HepG2 (cell line): ENCODE measurements around the gene PHF14. TPM values are rescaled to one million over a fixed set of nuclear protein-coding genes. Genes with fewer than 3 reads are reported as not detected.

Experiments used
- ATAC-seq: fragments of 200-7000 bp; cut with Tn5 transposase; 3 replicates; pipeline ENCODE4 v1.9.1; 2020; ENCODE audit warnings: mild to moderate bottlenecking, moderate library complexity
- BruUV-seq: library from RNA; stranded (reverse); fragments of 400-500 nt; replicated peaks from 2 replicates; lab custom pipeline; 2021; lab: Mats Ljungman, UMichigan
- CTCF ChIA-PET: fragments of 300-600 bp; formaldehyde crosslinking; extraction: SDS; loops from one replicate; lab custom pipeline; 2021; ENCODE audit warnings: low total read pairs, inconsistent platforms, low intra/inter-chr PET ratio; lab: Yijun Ruan, JAX
- POLR2A ChIA-PET: fragments of 350-600 bp; sonication (Branson Sonifier 250); formaldehyde crosslinking; loops from one replicate; lab custom pipeline; 2020; ENCODE audit warnings: antibody characterized with exemption, inconsistent platforms; lab: Yijun Ruan, JAX
- DNase-seq: peaks from one replicate; pipeline ENCODE4 v3.0.0-alpha.2; 2015; ENCODE audit warnings: low spot score
- FAIRE-seq: peaks from 3 replicates; lab custom pipeline; 2011; peaks lifted over from hg19 to GRCh38; lab: Jason Lieb, UNC
- H2AFZ ChIP-seq: one replicate; pipeline ENCODE4 v1.6.1; 2011; ENCODE audit warnings: low read length, inconsistent platforms
- H3K27ac ChIP-seq: fragments of 300-600 bp; 3 replicates; pipeline ENCODE4 v1.8.0; 2011; ENCODE audit warnings: mixed run types, mild to moderate bottlenecking, mixed read lengths, low read length, inconsistent platforms; ENCODE audit not compliant: insufficient read depth; ENCODE audit errors: extremely low read length
- H3K27me3 ChIP-seq, 2 experiments: fragments of 200-600 bp in 1 of 2; 2 replicates in 1 of 2; 3 replicates in 1 of 2; pipeline versions ENCODE4 v1.6.0 to v1.8.0; 2011; ENCODE audit warnings: low read length in 2 of 2, mild to moderate bottlenecking in 2 of 2, moderate library complexity in 2 of 2, inconsistent platforms in 1 of 2; ENCODE audit not compliant: insufficient read depth in 2 of 2, control insufficient read depth in 1 of 2
- H3K36me3 ChIP-seq, 2 experiments: fragments of 200-600 bp in 1 of 2; replicated peaks in 1 of 2; 2 replicates in 1 of 2; 3 replicates in 1 of 2; pipeline versions ENCODE4 v1.5.1 to v1.8.0; 2011; ENCODE audit warnings: low read length in 2 of 2, inconsistent platforms in 1 of 2; ENCODE audit not compliant: insufficient read depth in 2 of 2, control insufficient read depth in 1 of 2
- H3K4me1 ChIP-seq: 2 replicates; pipeline ENCODE4 v1.5.1; 2012; ENCODE audit warnings: low read length, inconsistent platforms; ENCODE audit not compliant: insufficient read depth
- H3K4me2 ChIP-seq: 2 replicates; pipeline ENCODE4 v1.6.0; 2011; ENCODE audit warnings: low read depth, low read length, inconsistent platforms
- H3K4me3 ChIP-seq, 3 experiments: fragments of 200-600 bp in 1 of 3; sonication (generic), shearing (Covaris generic) in 1 of 3; replicated peaks in 1 of 3; 2 replicates each; pipeline ENCODE4 v1.5.1; 2011 to 2016; ENCODE audit warnings: low read length in 3 of 3, inconsistent platforms in 2 of 3, low read depth in 2 of 3, mild to moderate bottlenecking in 2 of 3, control low read depth in 1 of 3, mixed read lengths in 1 of 3; ENCODE audit not compliant: insufficient read depth in 1 of 3
- H3K79me2 ChIP-seq: one replicate; pipeline ENCODE4 v1.6.1; 2011; ENCODE audit warnings: low read length, inconsistent platforms; ENCODE audit not compliant: insufficient read depth
- H3K9ac ChIP-seq: 2 replicates; pipeline ENCODE4 v1.6.0; 2011; ENCODE audit warnings: mild to moderate bottlenecking, low read depth, low read length, inconsistent platforms; ENCODE audit not compliant: insufficient read depth
- H3K9me3 ChIP-seq: 2 replicates; pipeline ENCODE4 v1.5.1; 2012; ENCODE audit warnings: mild to moderate bottlenecking, low read length
- H4K20me1 ChIP-seq: 2 replicates; pipeline ENCODE4 v1.6.0; 2011; ENCODE audit warnings: inconsistent platforms, mild to moderate bottlenecking, low read length, moderate library complexity; ENCODE audit not compliant: insufficient read depth
- GABPB1 ChIP-seq: IDR thresholded peaks from 2 replicates; pipeline ENCODE4 v1.6.1; 2016; ENCODE audit warnings: mild to moderate bottlenecking, missing genetic modification reagents, moderate library complexity, missing compliant biosample characterization
- HBP1 ChIP-seq: IDR thresholded peaks from 2 replicates; pipeline ENCODE4 v1.6.1; 2016; ENCODE audit warnings: low read depth, control low read depth
- HNF4A ChIP-seq: sonication (generic); formaldehyde crosslinking; IDR thresholded peaks from 2 replicates; pipeline ENCODE4 v1.4.0; 2020; ENCODE audit warnings: missing genetic modification reagents
- HNF4G ChIP-seq, 2 experiments: sonication (generic) in 1 of 2; formaldehyde crosslinking in 1 of 2; IDR thresholded peaks; 2 replicates each; pipeline versions ENCODE4 v1.4.0 to v1.6.1; 2011 to 2020; ENCODE audit warnings: borderline replicate concordance in 2 of 2, low read depth in 2 of 2, mild to moderate bottlenecking in 2 of 2, low read length in 1 of 2, missing genetic modification reagents in 1 of 2, moderate library complexity in 1 of 2
- HOXA3 ChIP-seq: sonication (generic); formaldehyde crosslinking; IDR thresholded peaks from 2 replicates; pipeline ENCODE4 v1.5.0; 2020; ENCODE audit warnings: missing genetic modification reagents
- JUN ChIP-seq: sonication (generic); formaldehyde crosslinking; IDR thresholded peaks from 2 replicates; pipeline ENCODE4 v1.4.0; 2020; ENCODE audit warnings: mild to moderate bottlenecking, missing genetic modification reagents
- KDM6A ChIP-seq: IDR thresholded peaks from 2 replicates; pipeline ENCODE4 v1.6.1; 2016; ENCODE audit warnings: low read depth
- MAFF ChIP-seq: IDR thresholded peaks from 2 replicates; pipeline ENCODE4 v1.6.1; 2011; ENCODE audit warnings: low read depth, low read length, improper control_type of control experiment
- MTA1 ChIP-seq: sonication (generic); formaldehyde crosslinking; IDR thresholded peaks from 2 replicates; pipeline ENCODE4 v1.4.0; 2020; ENCODE audit warnings: missing genetic modification reagents, mild to moderate bottlenecking, borderline replicate concordance
- NR3C1 ChIP-seq: sonication (generic); formaldehyde crosslinking; IDR thresholded peaks from 2 replicates; pipeline ENCODE4 v1.4.0; 2020; ENCODE audit warnings: missing genetic modification reagents
- SALL1 ChIP-seq: sonication (generic); formaldehyde crosslinking; IDR thresholded peaks from 2 replicates; pipeline ENCODE4 v1.8.0; 2022; ENCODE audit warnings: mild to moderate bottlenecking, missing genetic modification reagents
- SRY ChIP-seq: sonication (generic); formaldehyde crosslinking; IDR thresholded peaks from 2 replicates; pipeline ENCODE4 v1.8.0; 2022; ENCODE audit warnings: mild to moderate bottlenecking, missing genetic modification reagents
- WGBS: methylation state at CpG from one replicate; pipeline ENCODE4 v1.1.6; 2017; ENCODE audit warnings: low lambda C conversion rate; 5-methylcytosine and 5-hydroxymethylcytosine counted together
- in situ Hi-C: cut with HindIII; loops from 2 replicates; pipeline ENCODE4 v1.10.0; 2017; ENCODE audit warnings: low pct_unique_long_range_greater_than_20kb; ENCODE audit not compliant: extremely low pct_ligation_motif_present
- intact Hi-C: fragments of 100-400 bp; cut with micrococcal nuclease; formaldehyde crosslinking; loops from one replicate; pipeline ENCODE4 v1.10.0; 2022; ENCODE audit not compliant: unreplicated experiment
- polyA plus RNA-seq, 8 experiments: library from polyadenylated mRNA; depleted of rRNA in 3 of 8; stranded (reverse) in 7 of 8; unstranded in 1 of 8; fragments of >200 nt; fragmentation: Illumina TruSeq in 4 of 8; extraction: Trizol in 4 of 8; gene quantifications; 2 replicates each; pipeline versions ENCODE4 v1.2.1 to v1.2.3, GENCODE V29; 2011 to 2016; ENCODE audit warnings: low read depth in 4 of 8, missing spikeins in 1 of 8, mixed read lengths in 1 of 8; ENCODE audit not compliant: insufficient read depth in 1 of 8
- total RNA-seq, 5 experiments: library from RNA; depleted of rRNA; stranded (reverse); fragments of >200 nt; fragmentation: Illumina TruSeq; extraction: Trizol; gene quantifications; 2 replicates each; pipeline ENCODE4 v1.2.3, GENCODE V29; 2016; ENCODE audit warnings: low read depth in 1 of 5

Gene PHF14
- total and polyA plus RNA-seq, 2 of the 13 experiments (the other 11 are each of a cell fraction or from before 2014, with no cell fraction given), result 18.9 to 68.7 TPM

- DNase-seq (peak; percentile 6), FAIRE-seq (no peak), ATAC-seq (no peak)
- ChIA-PET CTCF (no interaction called here), POLR2A (no interaction called here)
- Histone ChIP-seq H3K9ac (no peak overlapping the region), H3K4me1 (peaks cover 10% of the 10 kb centered on the region; the same call in 1 of the 2 replicates), H3K27ac (no peak overlapping the region), H3K4me2 (no peak overlapping the region), H3K36me3 (peaks cover 2 to 27% of the 10 kb centered on the region in 2 experiments; a peak in 4 of 5 replicates), H3K9me3 (no peaks in the 10 kb centered on the region), H4K20me1 (no peaks in the 10 kb centered on the region), H3K27me3 (no peaks in the 10 kb centered on the region), H2AFZ (no peak overlapping the region), H3K4me3 (no peak overlapping the region), H3K79me2 (no peaks in the 10 kb centered on the region)
- no peak for TF ChIP-seq HBP1 (CRISPR knock-in tag)
- TF ChIP-seq HNF4G (IDR thresholded peaks at IDR 0.05; ENCODE audit: borderline replicate concordance, low read depth, low read length), result peak; percentile 29; the same call in 1 of the 2 replicates
- TF ChIP-seq HNF4G (CRISPR knock-in tag; IDR thresholded peaks at IDR 0.05; ENCODE audit: borderline replicate concordance, low read depth), result no peak
- no peak for TF ChIP-seq KDM6A (CRISPR knock-in tag)
- no peak for TF ChIP-seq SRY (CRISPR knock-in tag)
- peak; percentile 43 for TF ChIP-seq HNF4A (CRISPR knock-in tag)
- no TSS peak for BruUV-seq
- intact Hi-C loops (no loop called here), in situ Hi-C loops (no loop called here)
- WGBS, result 97% methylated on average over 2 of the region's 2 CpGs
Observed at GRCh38 chr7:11054033-11054432, 80.4 kb downstream of the PHF14 start.

GRCh38 chr7:11060893-11061292, 87.2 kb downstream of the PHF14 start:
- Histone ChIP-seq H3K4me1 (no peaks in the 10 kb centered on the region), H2AFZ (no peak overlapping the region), H3K27ac (no peak overlapping the region), H3K9me3 (no peaks in the 10 kb centered on the region), H3K4me3 (no peak overlapping the region), H3K79me2 (no peaks in the 10 kb centered on the region), H3K27me3 (no peaks in the 10 kb centered on the region), H3K9ac (no peak overlapping the region), H3K36me3 (peaks cover 2 to 34% of the 10 kb centered on the region in 2 experiments; a peak in 4 of 5 replicates), H4K20me1 (no peaks in the 10 kb centered on the region), H3K4me2 (no peak overlapping the region)
- ATAC-seq, result no peak
- intact Hi-C loops (no loop called here), in situ Hi-C loops (no loop called here)
- FAIRE-seq, result no peak
- CTCF ChIA-PET, result no interaction called here
- TF ChIP-seq HOXA3 (CRISPR knock-in tag) (no peak), GABPB1 (CRISPR knock-in tag) (no peak), MAFF (no peak), MTA1 (CRISPR knock-in tag) (no peak), JUN (no peak), SALL1 (CRISPR knock-in tag) (no peak), NR3C1 (CRISPR knock-in tag) (no peak)
- POLR2A ChIA-PET, result no interaction called here
- BruUV-seq, result no TSS peak
- 99% methylated on average over 2 of the region's 2 CpGs for WGBS
- no peak for DNase-seq
